ENCODE data around the gene DAB1. TPM values are rescaled to one million over a fixed set of nuclear protein-coding genes. Genes with fewer than 3 reads are reported as not detected.

DAB1 gene
- total RNA-seq, 4 donors from 2014 or later: 0.48 to 1.1 (median 0.70) TPM

DNA sequence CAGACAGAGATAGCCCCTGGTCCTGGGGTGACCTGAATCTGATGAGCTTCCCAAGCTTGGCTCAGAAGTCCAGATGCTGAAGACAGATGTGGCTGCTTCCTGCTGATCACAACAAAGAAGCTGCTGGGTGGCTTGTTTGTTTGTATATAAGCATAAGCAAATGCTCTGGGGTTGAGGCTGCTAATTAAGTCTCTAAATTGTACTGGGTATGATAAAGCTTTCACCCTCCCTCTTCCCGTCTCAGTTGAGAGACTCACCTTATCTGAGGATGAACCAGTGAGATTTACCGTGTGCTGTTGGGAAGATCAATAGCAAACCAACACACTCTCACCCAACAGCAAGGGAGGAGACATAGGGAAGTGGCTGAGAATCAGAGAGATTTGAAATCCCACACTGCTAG lies 42.0 kb downstream of the DAB1 start:
- TF ChIP-seq, protein P1, sequence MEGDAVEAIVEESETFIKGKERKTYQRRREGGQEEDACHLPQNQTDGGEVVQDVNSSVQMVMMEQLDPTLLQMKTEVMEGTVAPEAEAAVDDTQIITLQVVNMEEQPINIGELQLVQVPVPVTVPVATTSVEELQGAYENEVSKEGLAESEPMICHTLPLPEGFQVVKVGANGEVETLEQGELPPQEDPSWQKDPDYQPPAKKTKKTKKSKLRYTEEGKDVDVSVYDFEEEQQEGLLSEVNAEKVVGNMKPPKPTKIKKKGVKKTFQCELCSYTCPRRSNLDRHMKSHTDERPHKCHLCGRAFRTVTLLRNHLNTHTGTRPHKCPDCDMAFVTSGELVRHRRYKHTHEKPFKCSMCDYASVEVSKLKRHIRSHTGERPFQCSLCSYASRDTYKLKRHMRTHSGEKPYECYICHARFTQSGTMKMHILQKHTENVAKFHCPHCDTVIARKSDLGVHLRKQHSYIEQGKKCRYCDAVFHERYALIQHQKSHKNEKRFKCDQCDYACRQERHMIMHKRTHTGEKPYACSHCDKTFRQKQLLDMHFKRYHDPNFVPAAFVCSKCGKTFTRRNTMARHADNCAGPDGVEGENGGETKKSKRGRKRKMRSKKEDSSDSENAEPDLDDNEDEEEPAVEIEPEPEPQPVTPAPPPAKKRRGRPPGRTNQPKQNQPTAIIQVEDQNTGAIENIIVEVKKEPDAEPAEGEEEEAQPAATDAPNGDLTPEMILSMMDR (IDR thresholded peaks at IDR 0.05): no peak
- no peak for ATAC-seq (ENCODE audit: low FRiP score)
- no peak for DNase-seq (ENCODE audit: low spot score)

DNA sequence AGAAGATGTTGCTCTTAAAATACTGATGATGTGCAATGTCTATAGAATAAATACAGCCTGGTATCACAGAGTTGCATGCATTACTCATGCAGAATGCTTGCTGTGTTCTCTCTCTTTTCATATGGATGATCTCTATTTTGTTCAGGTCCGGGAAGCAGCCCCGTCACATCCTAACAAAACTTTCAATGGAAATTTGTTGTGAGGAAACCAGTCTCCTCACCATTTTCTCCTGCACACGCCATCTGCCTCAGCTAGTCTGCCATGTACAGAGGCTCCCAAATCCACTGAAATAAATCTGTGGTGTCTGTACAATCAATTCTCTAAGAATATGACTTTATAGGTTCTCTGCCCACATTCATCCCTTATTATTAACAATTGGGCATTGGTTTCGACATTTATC lies 42.4 kb downstream of the DAB1 start:
- no peak for ATAC-seq (ENCODE audit: low FRiP score)
- DNase-seq (ENCODE audit: low spot score): no peak
- TF ChIP-seq, protein P1 (IDR thresholded peaks at IDR 0.05): no peak

DNA sequence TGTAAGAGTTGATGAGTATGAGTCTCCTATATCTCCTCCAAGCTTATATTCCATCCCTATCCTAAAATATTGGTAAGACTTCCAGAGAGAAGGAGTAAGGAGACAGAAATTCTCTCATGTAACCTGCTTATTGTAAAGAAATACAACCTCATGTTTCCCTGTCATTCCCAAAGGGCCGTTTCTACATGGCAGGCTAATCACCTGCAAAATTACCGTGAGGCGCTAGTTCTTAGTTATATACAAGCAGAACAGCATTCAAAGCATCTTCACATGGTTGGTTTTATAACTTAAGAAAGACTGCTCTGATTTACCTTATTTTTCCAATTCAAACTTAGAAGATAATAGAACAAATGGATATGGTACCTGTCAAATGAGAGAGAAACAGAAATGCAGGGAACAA lies 42.9 kb downstream of the DAB1 start:
- TF ChIP-seq, protein P1 (IDR thresholded peaks at IDR 0.05): no peak
- no peak for DNase-seq (ENCODE audit: low spot score)
- ATAC-seq (ENCODE audit: low FRiP score): no peak

DNA sequence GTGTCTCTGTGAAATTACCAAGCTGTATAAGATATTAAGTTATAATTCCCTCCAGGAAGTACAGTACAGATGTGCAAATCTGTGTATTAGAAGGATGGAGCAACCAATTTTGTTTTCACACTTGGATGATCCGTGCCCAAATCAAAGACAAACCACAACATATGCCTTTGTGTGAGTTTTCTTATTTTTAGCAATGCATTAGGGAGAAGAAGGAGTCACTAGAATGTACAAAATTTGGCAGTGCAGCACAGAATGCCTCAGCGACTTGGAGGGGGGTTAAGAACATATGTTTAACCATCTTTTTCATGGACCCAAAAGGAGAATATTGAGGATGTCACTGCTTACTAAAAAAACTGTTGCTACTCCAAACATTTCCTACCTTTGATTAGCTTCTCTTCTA lies 45.3 kb downstream of the DAB1 start:
- TF ChIP-seq, protein P1 (IDR thresholded peaks at IDR 0.05): no peak
- ATAC-seq (ENCODE audit: low FRiP score) (no peak), DNase-seq (ENCODE audit: low spot score) (no peak)

DNA sequence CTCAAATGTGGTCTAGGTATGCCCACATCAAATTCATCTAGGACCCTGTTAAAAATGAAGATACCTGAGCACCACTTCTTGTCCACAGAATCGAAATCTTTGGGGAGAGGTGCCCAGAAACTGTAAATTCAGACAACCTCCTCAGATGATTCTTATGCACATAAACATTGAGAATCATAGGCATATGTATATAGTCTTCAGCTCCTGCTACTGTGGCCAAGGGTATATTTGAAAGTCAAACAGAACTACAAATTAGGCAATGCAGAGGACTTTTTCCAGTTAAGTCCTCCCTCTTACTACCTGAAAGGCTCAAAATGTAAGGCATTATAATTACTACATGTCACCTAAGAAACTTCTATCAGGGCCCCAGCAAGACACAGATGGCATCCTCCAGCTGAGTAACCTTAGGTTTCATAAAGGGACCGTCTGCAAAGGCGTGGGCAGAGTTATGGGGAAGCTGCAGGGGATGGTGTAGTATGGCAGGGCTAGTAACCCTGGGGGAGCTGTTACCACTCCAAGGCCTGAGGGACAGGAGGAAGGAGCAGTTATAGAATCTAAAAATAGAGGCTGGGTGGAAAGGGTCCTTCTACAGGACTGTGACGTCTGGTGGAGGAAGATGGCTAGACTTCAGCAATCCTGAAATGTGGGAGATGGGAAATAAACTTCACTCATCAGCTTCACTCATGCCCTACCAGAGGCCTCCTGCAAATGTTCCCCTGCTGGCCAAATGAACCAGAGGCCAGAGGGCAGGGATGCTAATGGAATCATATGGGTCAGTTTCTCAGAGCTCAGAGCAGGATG lies 46.3 kb downstream of the DAB1 start:
- TF ChIP-seq, protein P1 (IDR thresholded peaks at IDR 0.05): no peak

DNA sequence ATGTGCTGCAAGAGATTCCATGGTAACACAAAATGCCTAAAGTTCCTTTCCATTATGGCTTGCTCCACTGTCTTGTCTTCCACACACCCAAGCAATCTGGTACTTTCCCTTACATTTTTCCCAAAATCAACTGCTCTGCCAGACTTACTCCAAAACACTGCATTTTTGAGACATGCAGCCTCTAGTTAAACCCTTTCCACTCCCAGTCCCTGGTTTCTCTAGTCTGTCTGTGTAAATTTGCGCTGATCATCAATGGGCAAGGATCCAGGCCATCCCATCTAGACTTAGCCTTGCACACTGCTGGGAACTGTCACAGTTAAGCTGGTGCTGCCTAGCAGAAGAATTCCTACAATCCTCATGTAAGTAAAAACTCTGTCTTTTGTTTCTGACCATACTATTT lies 47.8 kb downstream of the DAB1 start:
- no peak for ATAC-seq (ENCODE audit: low FRiP score)
- no peak for DNase-seq (ENCODE audit: low spot score)
- TF ChIP-seq, protein P1 (IDR thresholded peaks at IDR 0.05): no peak

More for the DNA sequence above, 46.3 kb downstream of the DAB1 start:
- no peak for DNase-seq (ENCODE audit: low spot score)
- ATAC-seq (ENCODE audit: low FRiP score): no peak

DNA sequence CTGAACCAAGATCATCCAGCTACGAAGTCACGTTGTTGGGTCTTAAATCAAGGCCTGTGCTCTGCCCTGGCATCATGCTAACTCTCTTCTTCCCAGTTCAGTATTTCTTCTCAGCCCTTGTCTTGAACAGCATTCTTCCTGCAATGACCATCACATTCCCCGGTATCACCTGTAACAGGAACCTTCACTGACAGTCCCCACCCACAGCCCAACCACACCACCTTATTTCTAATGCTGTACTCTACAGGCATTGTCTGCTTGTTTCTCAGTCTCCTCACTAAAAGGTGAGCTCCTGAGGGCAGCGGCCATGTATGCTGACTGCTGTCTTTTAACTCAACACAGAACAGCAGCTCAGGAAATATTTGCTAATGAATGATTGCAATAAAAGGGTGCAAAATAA lies 54.0 kb downstream of the DAB1 start:
- no peak for ATAC-seq (ENCODE audit: low FRiP score)
- DNase-seq (ENCODE audit: low spot score): no peak
- TF ChIP-seq, protein P1 (IDR thresholded peaks at IDR 0.05): no peak

Measured in omental fat pad (tissue), 4 donors.